Esophagus muscularis mucosa (tissue), 4 donors: Measurements from ENCODE around the gene GORASP2.

Experiments
- CTCF ChIP-seq, 3 experiments: fragments of 200-600 bp in 2 of 3; fragments of 450-650 bp in 1 of 3; sonication (generic) in 2 of 3; IDR thresholded peaks; one replicate each; pipeline ENCODE4 v1.5.1; 2017 to 2019; ENCODE audit warnings: antibody characterized with exemption in 3 of 3, mild to moderate bottlenecking in 2 of 3, moderate library complexity in 1 of 3
- EP300 ChIP-seq: sonication (generic); formaldehyde crosslinking; IDR thresholded peaks from one replicate; pipeline ENCODE4 v1.6.1; 2017; ENCODE audit warnings: antibody characterized with exemption
- POLR2A ChIP-seq: fragments of 450-650 bp; IDR thresholded peaks from one replicate; pipeline ENCODE4 v1.6.1; 2017; ENCODE audit warnings: antibody characterized with exemption, moderate library complexity, mild to moderate bottlenecking, low read depth
- POLR2AphosphoS5 ChIP-seq, 2 donors: sonication (generic); formaldehyde crosslinking; IDR thresholded peaks; one replicate each; pipeline ENCODE4 v1.6.1; 2017; ENCODE audit warnings: antibody characterized with exemption in 2 of 2

- TF ChIP-seq CTCF (IDR thresholded peaks at IDR 0.05): no peak
- no peak for TF ChIP-seq POLR2A
- no peak for TF ChIP-seq EP300
- TF ChIP-seq POLR2AphosphoS5 (IDR thresholded peaks at IDR 0.05): no peak
These were observed 17.7 kb upstream of the GORASP2 start for GRCh38 chr2:170911314-170911889.
